Stimulated activated naive CD8-positive, alpha-beta T cell treated with anti-CD3 and anti-CD28 coated beads, Interleukin-15, amount 100 ng/mL, for 72 hours (primary cell): ENCODE data around the gene ABCB4.
"Not testable (repeated sequence)": the region's sequence is repeated elsewhere in the genome, so short reads cannot be mapped to it uniquely, and the experiment has no call there.

Experiments
- ATAC-seq: fragments of 150-1000 bp; cut with Tn5 transposase; 2 replicates; pipeline ENCODE4 v1.10.0; 2021; ENCODE audit warnings: mild to moderate bottlenecking, moderate library complexity
- DNase-seq, 2 donors: peaks; one replicate each; pipeline ENCODE4 v3.0.0; 2021 to 2022
- H3K27ac Mint-ChIP-seq, 2 donors: one replicate each; pipeline ENCODE4 v1.8.0; 2022; ENCODE audit warnings: mild to moderate bottlenecking in 2 of 2, mixed read lengths in 2 of 2, moderate library complexity in 2 of 2
- H3K27me3 Mint-ChIP-seq: one replicate; pipeline ENCODE4 v1.8.0; 2022; ENCODE audit warnings: mixed read lengths
- H3K4me1 Mint-ChIP-seq: one replicate; pipeline ENCODE4 v1.8.0; 2022; ENCODE audit warnings: mild to moderate bottlenecking, mixed read lengths
- H3K4me3 Mint-ChIP-seq, 2 donors: one replicate each; pipeline ENCODE4 v1.8.0; 2022; ENCODE audit warnings: mild to moderate bottlenecking in 2 of 2, mixed read lengths in 2 of 2, moderate library complexity in 1 of 2
- H3K9me3 Mint-ChIP-seq, 2 donors: one replicate each; pipeline ENCODE4 v1.8.0; 2022; ENCODE audit warnings: mixed read lengths in 2 of 2

Gene ABCB4

DNA sequence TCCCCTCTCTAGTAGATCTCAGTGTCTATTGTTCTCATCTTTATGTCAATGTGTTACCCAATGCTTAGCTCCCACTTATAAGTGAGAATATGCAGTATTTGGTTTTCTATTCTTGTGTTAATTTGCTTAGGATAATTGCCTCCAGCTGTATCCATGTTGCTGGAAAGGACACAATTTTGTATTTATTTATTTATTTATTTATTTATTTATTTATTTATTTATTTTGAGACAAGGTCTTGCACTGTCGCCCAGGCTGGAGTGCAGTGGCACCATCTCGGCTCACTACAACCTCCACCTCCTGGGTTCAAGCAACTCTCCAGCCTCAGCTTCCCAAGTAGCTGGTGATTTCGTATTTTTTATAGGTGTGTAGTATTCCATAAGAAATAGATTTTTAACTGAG is 15.0 kb downstream of the ABCB4 start:
- H3K27ac Mint-ChIP-seq, ATAC-seq, H3K4me3 Mint-ChIP-seq, H3K4me1 Mint-ChIP-seq, H3K9me3 Mint-ChIP-seq, DNase-seq: not testable (repeated sequence)
- peaks cover 42% of the 10 kb centered on the region for H3K27me3 Mint-ChIP-seq

DNA sequence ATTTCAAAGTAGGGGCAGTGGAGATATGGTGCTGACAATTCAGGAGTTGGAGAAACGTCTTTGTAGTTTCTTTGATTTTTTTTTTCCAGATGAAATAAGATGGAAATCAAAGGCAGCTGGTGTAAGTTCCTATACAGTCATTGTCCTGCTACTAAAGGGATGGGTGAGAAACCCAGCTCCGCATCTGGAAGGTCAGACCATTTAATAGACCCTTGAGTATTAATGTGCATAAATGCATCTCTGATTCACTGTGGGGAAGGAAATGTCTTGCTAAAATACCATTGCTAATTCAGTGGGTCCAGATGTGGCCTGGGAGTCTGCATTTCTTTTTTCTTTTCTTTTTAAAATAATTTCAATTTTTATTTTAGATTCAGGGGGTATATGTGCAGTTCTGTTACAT is 15.5 kb downstream of the ABCB4 start:
- Mint-ChIP-seq H3K9me3 (no peaks in the 10 kb centered on the region), H3K4me1 (no peaks in the 10 kb centered on the region)

DNA sequence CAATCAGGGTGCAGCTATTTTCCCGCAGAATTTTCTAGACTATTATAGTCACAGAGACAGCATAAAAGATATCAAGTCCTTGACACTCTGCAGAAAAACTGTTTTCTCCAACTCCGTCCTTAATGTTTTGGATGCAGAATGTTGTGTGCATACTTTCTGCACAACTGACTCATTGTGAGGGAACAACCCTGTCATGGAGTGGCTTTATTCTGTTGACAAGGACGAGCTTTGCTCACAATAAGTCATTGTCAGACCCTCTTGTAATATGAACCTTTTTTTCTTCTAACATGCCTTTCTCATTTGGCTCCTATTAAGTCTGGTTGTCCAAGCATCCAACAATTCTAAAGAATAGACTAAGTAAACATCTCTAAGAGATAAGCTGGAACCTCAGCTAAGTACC is 17.3 kb downstream of the ABCB4 start:
- no peaks in the 10 kb centered on the region for H3K9me3 Mint-ChIP-seq
- ATAC-seq (no peak), DNase-seq (no peak)
- no peak overlapping the region for H3K27ac Mint-ChIP-seq
- H3K4me1 Mint-ChIP-seq, result no peaks in the 10 kb centered on the region
- no peak overlapping the region for H3K4me3 Mint-ChIP-seq
- H3K27me3 Mint-ChIP-seq, result peaks cover 23% of the 10 kb centered on the region

More for the DNA sequence above, 15.5 kb downstream of the ABCB4 start:
- DNase-seq (no peak), ATAC-seq (no peak)
- Mint-ChIP-seq H3K4me3 (no peak overlapping the region), H3K27me3 (peaks cover 37% of the 10 kb centered on the region), H3K27ac (no peak overlapping the region)

DNA sequence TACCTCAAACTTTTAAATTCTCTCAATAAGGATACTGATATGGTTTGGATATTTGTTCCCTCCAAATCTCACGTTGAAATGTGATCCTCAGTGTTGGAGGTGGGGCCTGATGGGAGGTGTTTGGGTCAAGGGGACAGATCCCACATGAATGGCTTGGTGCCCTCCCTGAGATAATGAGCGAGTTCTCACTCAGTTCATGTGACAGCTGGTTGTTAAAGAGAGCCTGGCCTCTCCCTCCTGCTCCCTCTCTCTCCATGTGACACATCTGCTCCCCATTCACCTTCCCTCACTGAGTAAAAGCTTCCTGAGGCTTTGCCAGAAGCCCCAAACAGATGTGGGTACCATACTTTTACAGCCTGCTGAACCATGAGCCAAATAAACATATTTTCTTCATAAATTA is 19.2 kb downstream of the ABCB4 start:
- Mint-ChIP-seq H3K4me3 (no peak overlapping the region), H3K27ac (no peak overlapping the region), H3K27me3 (peaks cover 21% of the 10 kb centered on the region), H3K4me1 (no peaks in the 10 kb centered on the region), H3K9me3 (no peaks in the 10 kb centered on the region)
- no peak for ATAC-seq
- DNase-seq, result no peak

DNA sequence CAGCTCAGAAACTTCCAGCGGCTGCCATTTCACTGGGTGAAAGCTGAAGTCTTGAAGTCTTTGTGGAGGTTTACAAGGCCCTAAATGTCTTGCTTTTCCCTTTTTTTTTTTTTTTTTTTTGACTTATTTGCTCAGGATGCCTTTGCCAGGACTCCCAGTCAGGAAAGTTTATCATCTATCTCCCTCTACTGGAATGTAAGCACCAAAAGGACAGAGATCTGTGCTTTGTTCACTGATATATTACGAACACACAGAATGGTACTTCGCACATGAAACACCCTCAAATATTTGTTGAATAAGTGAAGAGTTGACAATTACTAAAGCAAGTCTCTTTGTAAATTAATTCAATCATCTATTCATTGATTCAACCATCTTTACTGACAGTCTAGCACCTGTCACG is 23.2 kb downstream of the ABCB4 start:
- DNase-seq (no peak), ATAC-seq (no peak)
- Mint-ChIP-seq H3K27me3 (peaks cover 21% of the 10 kb centered on the region), H3K4me1 (peaks cover 6% of the 10 kb centered on the region), H3K4me3 (no peak overlapping the region), H3K9me3 (no peaks in the 10 kb centered on the region), H3K27ac (no peak overlapping the region)

DNA sequence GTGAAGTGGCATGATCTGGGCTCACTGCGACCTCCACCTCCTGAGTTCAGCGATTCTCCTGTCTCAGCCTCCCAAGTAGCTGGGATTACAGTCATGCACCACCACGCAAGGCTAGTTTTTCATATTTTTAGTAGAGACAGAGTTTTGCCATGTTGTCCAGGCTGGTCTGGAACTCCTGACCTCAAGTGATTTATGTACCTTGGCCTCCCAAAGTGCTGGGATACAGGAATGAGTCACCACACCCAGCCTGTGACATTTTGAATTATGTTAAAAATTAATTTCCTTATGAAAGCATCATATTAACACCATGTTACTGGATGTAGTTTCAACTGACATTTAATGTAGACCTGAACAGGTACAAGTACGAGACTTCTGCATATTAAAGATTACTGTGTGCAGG is 24.3 kb downstream of the ABCB4 start:
- no peak overlapping the region for H3K27ac Mint-ChIP-seq
- H3K27me3 Mint-ChIP-seq, result peaks cover 13% of the 10 kb centered on the region
- H3K4me3 Mint-ChIP-seq, result no peak overlapping the region
- ATAC-seq (no peak), DNase-seq (no peak)
- peaks cover 6% of the 10 kb centered on the region for H3K4me1 Mint-ChIP-seq
- no peaks in the 10 kb centered on the region for H3K9me3 Mint-ChIP-seq

DNA sequence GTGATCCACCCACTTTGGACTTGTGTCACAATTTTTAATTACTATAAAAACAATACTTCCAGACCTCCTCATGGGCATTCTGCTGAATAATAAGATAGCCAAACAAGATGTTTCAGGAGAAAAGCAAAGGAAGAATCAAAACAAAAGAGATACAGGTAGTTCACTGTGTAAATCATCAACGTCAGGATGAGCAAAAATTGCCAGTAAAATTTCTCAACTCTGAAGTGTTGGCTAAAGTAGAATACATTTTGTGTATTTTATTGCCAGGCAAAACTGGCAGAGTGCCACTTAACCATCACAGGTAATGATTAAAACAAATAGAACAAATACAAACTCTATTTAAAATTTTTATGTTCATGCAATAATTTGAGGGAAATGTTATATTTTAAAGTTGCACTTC is 24.8 kb downstream of the ABCB4 start:
- H3K9me3 Mint-ChIP-seq, result no peaks in the 10 kb centered on the region
- H3K27ac Mint-ChIP-seq, result no peak overlapping the region
- DNase-seq (no peak), ATAC-seq (no peak)
- peaks cover 6% of the 10 kb centered on the region for H3K4me1 Mint-ChIP-seq
- H3K27me3 Mint-ChIP-seq, result peaks cover 10% of the 10 kb centered on the region
- no peak overlapping the region for H3K4me3 Mint-ChIP-seq

DNA sequence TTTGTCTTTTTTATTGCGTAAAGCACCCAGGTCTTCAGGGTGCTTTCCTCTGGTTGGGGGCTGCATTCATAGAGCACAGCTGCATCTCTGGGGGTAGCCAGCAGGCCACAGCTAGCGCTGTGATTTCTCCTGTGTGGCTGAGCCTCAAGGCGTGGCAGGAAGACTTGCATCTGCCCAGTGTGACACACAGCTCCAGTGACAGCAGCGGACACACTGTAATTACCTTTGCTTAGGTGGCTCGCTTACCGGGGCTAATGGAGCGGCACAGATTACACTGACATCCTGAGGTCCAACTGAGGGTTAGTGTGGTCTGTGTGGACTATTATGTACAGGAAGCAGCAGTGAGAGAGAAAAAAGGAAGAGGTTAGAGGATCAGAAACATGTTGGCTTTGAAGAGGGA is 27.1 kb downstream of the ABCB4 start:
- H3K27me3 Mint-ChIP-seq, result peaks cover 10% of the 10 kb centered on the region
- DNase-seq (no peak), ATAC-seq (no peak)
- H3K4me1 Mint-ChIP-seq, result peaks cover 6% of the 10 kb centered on the region
- no peak overlapping the region for H3K27ac Mint-ChIP-seq
- H3K9me3 Mint-ChIP-seq, result no peaks in the 10 kb centered on the region
- no peak overlapping the region for H3K4me3 Mint-ChIP-seq

DNA sequence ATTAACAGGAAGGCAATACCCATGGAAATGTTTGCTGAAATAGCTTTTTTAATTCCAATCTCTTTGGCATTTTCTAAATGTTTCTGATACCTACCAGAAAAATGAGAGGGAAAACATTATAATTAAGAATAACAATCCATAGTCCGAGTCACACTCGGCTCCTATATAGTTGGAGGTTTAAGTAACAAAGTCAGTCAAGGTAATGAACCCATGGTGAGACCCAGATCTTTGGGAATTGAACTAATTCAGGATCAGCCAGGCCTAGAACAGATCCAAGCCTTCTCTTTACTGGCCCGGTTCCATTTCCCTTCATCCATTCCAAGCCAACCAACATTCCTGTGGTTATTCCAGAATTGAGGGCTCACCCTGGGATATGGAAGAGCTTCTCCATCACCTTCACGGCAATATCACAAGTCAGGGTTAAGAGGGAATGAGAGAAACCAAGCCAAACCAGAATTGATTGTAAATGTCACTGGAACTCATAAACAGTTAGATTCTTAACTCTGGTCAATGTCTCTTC is 28.3 kb downstream of the ABCB4 start:
- ATAC-seq, result no peak
- Mint-ChIP-seq H3K4me3 (no peak overlapping the region), H3K27me3 (peaks cover 10% of the 10 kb centered on the region), H3K4me1 (peaks cover 6% of the 10 kb centered on the region), H3K9me3 (no peaks in the 10 kb centered on the region), H3K27ac (no peak overlapping the region)
- no peak for DNase-seq

DNA sequence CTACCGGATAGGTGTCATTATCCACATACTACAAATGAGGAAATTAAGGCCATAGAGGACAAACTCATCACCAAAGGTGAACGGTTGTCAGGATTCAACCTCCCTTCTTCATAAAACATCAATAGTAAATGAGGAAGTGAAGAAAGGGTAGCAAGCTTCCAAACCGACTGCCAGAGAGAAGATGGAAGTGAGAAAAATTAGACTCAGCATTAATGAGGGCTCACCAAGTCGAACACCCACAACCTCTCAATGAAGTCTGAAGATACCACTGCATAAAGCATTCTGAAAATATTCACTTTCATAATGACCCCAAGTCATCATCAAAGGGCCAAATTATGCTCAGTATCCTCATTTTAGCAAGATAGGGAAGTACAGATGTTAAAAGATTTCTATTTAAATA is 29.6 kb downstream of the ABCB4 start:
- H3K27me3 Mint-ChIP-seq, result peaks cover 10% of the 10 kb centered on the region
- no peak overlapping the region for H3K27ac Mint-ChIP-seq
- ATAC-seq (no peak), DNase-seq (no peak)
- no peak overlapping the region for H3K4me3 Mint-ChIP-seq
- H3K4me1 Mint-ChIP-seq, result peaks cover 6% of the 10 kb centered on the region
- H3K9me3 Mint-ChIP-seq, result no peaks in the 10 kb centered on the region

DNA sequence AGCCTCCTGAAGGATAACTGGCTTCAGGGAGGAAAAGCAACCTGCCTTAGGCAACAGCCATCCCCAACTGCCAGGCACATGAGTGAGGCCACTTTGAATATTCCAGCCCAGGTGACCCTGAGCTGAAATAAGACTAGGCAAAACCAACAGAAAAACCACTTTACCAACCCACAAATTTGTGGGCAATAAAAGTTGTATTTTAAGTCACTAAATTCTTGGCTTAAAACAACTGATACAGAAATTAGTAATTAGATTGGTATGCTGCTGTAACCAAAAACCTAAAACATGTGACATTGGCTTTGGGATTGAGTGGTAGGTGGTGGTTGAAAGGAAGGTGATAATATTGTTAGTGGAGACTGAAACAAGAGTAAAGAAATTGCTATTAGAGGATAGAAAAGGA is 39.9 kb downstream of the ABCB4 start:
- Mint-ChIP-seq H3K27ac (no peak overlapping the region), H3K4me3 (no peak overlapping the region), H3K4me1 (peaks cover 6% of the 10 kb centered on the region), H3K27me3 (no peaks in the 10 kb centered on the region), H3K9me3 (no peaks in the 10 kb centered on the region)
- no peak for DNase-seq
- ATAC-seq, result peak; percentile 58

DNA sequence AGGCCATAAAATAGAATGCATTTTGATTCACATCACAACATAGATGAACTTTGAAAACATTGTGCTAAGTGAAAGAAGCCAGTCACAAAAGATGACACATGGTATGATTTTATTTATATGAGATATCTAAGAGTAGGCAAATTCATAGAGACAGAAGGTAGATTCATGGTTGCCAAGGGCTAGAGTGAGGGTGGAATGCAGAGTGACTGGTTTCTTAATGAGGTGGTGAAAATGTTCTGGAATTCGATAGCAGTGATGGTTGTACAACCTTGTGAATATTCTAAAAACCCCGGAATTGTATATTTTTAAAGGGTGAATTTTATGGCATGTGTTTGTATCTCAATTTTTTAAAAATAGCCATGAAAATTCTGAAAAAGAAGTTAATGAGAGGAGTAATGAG is 42.9 kb downstream of the ABCB4 start:
- no peaks in the 10 kb centered on the region for H3K9me3 Mint-ChIP-seq
- no peak overlapping the region for H3K4me3 Mint-ChIP-seq
- DNase-seq, result no peak
- peaks cover 6% of the 10 kb centered on the region for H3K4me1 Mint-ChIP-seq
- H3K27me3 Mint-ChIP-seq, result peaks cover 8% of the 10 kb centered on the region
- ATAC-seq, result no peak
- H3K27ac Mint-ChIP-seq, result no peak overlapping the region

DNA sequence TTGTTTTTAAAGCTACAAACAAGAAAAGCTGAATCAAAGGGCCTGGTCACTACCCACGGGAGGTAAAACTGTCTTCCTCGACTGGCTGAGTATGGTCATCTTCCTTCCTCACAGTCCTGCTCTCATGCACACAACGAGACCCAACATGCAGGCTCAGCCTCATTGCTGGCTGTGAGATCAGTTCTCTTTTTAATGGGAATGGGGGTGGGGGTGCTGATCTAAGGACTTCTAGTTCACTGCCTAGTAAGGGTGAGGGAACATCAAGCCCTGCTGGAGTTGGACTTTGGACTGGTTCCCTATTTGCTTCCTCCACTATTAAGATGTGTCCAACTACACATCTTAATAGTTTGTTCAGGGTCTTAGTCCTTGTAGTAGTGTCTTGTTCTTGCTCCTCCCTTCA is 48.2 kb downstream of the ABCB4 start:
- no peak for DNase-seq
- H3K4me1 Mint-ChIP-seq, result no peaks in the 10 kb centered on the region
- no peak for ATAC-seq
- no peaks in the 10 kb centered on the region for H3K9me3 Mint-ChIP-seq
- no peak overlapping the region for H3K4me3 Mint-ChIP-seq
- peaks cover 11% of the 10 kb centered on the region for H3K27me3 Mint-ChIP-seq
- H3K27ac Mint-ChIP-seq, result no peak overlapping the region

DNA sequence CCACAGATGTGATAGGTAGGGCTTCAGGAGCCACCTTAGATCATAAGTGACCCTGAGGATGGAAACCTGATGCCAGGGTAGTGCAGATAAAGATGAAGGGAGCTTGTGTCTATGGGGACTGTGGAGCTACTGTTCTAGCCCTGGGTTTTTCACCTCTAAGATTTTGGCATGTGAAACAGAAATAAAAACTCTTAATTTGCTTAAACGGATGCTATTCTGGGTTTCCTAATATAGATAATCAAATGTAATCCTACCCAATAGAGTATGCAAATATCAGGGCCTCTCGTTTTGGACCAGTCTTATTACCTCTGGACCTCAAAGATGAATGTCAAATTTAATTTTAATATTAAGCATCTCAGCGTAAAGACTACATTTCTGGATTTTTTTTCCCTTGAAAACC is 49.3 kb downstream of the ABCB4 start:
- H3K4me1 Mint-ChIP-seq, result no peaks in the 10 kb centered on the region
- ATAC-seq (no peak), DNase-seq (no peak)
- H3K4me3 Mint-ChIP-seq, result no peak overlapping the region
- H3K27me3 Mint-ChIP-seq, result peaks cover 11% of the 10 kb centered on the region
- H3K9me3 Mint-ChIP-seq, result no peaks in the 10 kb centered on the region
- no peak overlapping the region for H3K27ac Mint-ChIP-seq

DNA sequence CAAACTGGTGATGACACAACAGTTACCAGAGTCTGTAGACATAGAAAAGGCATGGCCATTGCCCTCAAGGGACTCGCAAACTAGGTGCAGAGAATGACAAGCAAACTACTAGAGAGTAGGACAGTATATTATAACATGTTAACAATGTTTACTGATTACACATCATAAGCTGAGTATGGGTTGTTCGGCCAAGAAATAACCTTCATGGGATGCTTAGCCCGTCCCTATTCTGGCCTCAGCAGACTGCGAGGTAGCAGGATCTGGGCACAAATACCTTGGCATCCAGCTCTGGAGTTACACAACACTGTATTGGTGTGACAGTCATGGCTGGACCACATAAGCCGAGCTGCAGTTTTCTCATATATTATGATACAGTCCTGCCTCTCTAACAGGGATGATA is 51.4 kb downstream of the ABCB4 start:
- Mint-ChIP-seq H3K27me3 (peaks cover 11% of the 10 kb centered on the region), H3K27ac (no peak overlapping the region), H3K4me3 (no peak overlapping the region), H3K9me3 (no peaks in the 10 kb centered on the region), H3K4me1 (no peaks in the 10 kb centered on the region)
- DNase-seq (no peak), ATAC-seq (no peak)

DNA sequence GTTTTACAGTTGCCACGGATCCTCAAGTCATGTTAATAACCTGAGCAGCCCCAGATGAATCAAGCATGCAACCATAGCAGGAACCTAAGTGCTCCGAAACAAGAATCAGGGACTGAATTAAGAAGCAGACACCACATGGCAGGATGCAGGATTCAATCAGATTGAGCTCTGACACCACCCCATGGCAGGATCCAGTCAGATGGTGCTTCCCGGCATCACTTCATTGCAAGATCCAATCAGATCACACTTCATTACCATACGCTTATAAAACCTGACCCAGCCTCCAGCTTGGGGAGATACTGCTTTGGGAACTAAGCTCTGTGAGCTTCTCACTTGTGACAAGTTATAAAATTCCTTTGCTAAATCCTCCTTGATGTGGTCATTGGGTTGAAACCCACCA is 55.3 kb downstream of the ABCB4 start:
- Mint-ChIP-seq H3K27ac (no peak overlapping the region), H3K27me3 (peaks cover 8% of the 10 kb centered on the region), H3K4me1 (no peaks in the 10 kb centered on the region), H3K4me3 (no peak overlapping the region), H3K9me3 (no peaks in the 10 kb centered on the region)
- no peak for DNase-seq
- ATAC-seq, result no peak

DNA sequence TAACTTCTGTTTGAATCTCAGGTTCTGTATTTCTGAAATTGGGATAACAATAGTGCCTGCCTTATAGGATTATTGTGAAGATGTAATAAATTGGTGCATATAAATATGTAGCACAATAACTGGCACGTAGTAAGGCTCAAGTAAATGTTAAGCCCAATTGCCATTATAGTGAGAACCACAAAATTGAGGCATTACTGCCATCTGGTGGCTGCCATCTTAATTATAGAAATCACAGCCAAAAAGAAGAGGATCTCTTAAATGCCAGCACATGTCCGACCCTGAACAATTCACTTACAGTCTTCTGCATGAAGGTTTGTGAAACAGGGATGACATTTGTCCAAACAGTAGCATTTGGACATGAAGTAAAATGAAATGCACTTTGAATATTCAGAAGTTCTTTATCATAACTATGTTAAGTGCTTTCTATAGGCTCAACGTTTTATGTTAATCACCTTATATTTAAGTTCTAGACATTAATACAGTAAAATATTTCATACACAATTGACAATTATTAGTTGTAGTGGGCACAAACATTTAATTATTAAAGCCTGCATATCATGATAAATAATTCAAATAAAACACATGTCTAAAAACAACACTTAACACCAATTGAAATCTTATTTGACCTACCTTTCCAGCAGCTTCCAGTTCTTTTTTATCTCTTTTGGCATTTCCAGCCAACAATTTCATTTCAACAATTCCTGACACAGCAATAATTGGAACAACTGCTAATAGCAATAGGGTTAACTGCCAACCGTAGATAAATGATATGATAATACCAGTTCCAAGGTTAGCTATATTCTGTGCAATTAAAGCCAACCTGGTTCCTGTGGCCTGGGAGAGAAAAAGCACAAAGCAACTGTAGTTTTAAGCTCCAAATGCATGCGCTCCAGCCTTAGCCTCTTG is 58.5 kb downstream of the ABCB4 start:
- peak; percentile 71 for ATAC-seq
- H3K27me3 Mint-ChIP-seq, result peaks cover 8% of the 10 kb centered on the region
- H3K4me1 Mint-ChIP-seq, result no peaks in the 10 kb centered on the region
- no peak overlapping the region for H3K27ac Mint-ChIP-seq
- no peak overlapping the region for H3K4me3 Mint-ChIP-seq
- peak; percentile 54 to 64 for DNase-seq
- no peaks in the 10 kb centered on the region for H3K9me3 Mint-ChIP-seq
